ENCODE measurements around the gene DCHS1. TPM values are rescaled to one million over a fixed set of nuclear protein-coding genes. Genes with fewer than 3 reads are reported as not detected.

Gene DCHS1
- total and polyA plus RNA-seq, 5 donors from 2014 or later: 0.49 to 2.4 (median 1.1) TPM

DNA sequence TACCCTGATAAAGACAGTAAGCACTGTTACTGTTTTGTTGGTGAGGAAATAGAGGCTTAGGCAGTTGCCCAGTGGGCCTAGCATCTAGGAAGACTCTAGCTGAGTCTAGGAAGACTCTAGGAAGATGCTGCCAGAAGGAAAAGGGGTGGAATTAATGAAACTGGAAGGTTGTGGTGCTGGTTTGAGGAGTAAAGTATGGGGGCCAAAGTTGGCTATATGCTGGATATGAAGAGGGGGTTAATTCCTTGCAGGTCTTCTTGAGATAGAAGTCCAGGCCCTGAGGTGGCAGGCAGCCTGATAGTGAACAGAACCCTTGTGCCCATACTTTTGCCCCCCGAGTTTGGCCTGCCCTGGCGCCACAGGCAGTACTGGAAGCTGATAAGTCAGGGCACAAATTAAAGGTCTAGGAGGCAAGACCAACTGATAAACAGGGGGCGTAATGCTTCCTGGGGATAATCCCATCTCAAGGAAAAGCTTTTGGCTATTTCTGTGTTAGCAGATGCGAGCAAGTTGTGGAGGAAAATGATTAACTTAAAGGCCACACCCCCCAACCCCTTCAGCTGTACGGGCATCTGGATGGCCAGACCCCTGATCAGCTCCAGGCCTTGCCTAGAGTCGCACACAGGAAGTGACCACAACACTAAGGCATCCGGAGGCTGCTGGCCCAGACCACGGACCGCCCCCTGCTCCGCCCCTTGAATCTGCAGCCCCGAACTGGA lies 49.0 kb downstream of the DCHS1 start:
- H3K36me3 ChIP-seq (ENCODE audit: control insufficient read depth, insufficient read depth, low read length): peaks cover 38% of the 10 kb centered on the region
- no peaks in the 10 kb centered on the region for H3K9me3 ChIP-seq (ENCODE audit: control insufficient read depth in 2 of 2, low read length in 2 of 2)
- ATAC-seq (ENCODE audit: low read depth in 2 of 2) (no peak), DNase-seq (peak in 2 of 3 donors; percentile 44 to 58)
- H3K4me3 ChIP-seq (ENCODE audit: low read depth, low read length): peak overlapping the region; percentile 62
- H3K27me3 ChIP-seq (ENCODE audit: control insufficient read depth, insufficient read depth, low read length): no peaks in the 10 kb centered on the region
- peak overlapping the region; percentile 75 for H3K27ac ChIP-seq (ENCODE audit: insufficient read depth, low read length, poor library complexity, severe bottlenecking)
- peaks cover 8 to 43% (median 30%) of the 10 kb centered on the region in 4 donors for H3K4me1 Mint-ChIP-seq
- peak overlapping the region in 3 of 4 donors; percentile 15 to 88 (median 44) for H3K4me3 Mint-ChIP-seq
- H3K4me1 ChIP-seq (ENCODE audit: control insufficient read depth, insufficient read depth, low read length, poor library complexity, severe bottlenecking): peaks cover 80% of the 10 kb centered on the region
- peak overlapping the region; percentile 80 to 98 (median 83) for H3K27ac Mint-ChIP-seq
- no peaks in the 10 kb centered on the region for H3K9me3 Mint-ChIP-seq
- peaks cover 24% of the 10 kb centered on the region for H3K36me3 Mint-ChIP-seq
- no peaks in the 10 kb centered on the region for H3K27me3 Mint-ChIP-seq

- DNase-seq (no peak), ATAC-seq (ENCODE audit: low read depth in 2 of 2) (no peak)
- Histone ChIP-seq H3K27ac (ENCODE audit: insufficient read depth, low read length, poor library complexity, severe bottlenecking) (peak overlapping the region; percentile 75), H3K4me3 (ENCODE audit: low read depth, low read length) (peak overlapping the region; percentile 89), H3K9me3 (ENCODE audit: control insufficient read depth in 2 of 2, low read length in 2 of 2) (no peaks in the 10 kb centered on the region), H3K36me3 (ENCODE audit: control insufficient read depth, insufficient read depth, low read length) (peaks cover 43% of the 10 kb centered on the region), H3K27me3 (ENCODE audit: control insufficient read depth, insufficient read depth, low read length) (no peaks in the 10 kb centered on the region), H3K4me1 (ENCODE audit: control insufficient read depth, insufficient read depth, low read length, poor library complexity, severe bottlenecking) (peaks cover 71% of the 10 kb centered on the region)
- H3K4me3 Mint-ChIP-seq: no peak overlapping the region
- H3K4me1 Mint-ChIP-seq: peaks cover 8 to 36% (median 14%) of the 10 kb centered on the region in 4 donors
- no peaks in the 10 kb centered on the region for H3K9me3 Mint-ChIP-seq
- peaks cover 11% of the 10 kb centered on the region for H3K36me3 Mint-ChIP-seq
- no peaks in the 10 kb centered on the region for H3K27me3 Mint-ChIP-seq
- no peak overlapping the region for H3K27ac Mint-ChIP-seq
These were observed 50.8 kb downstream of the DCHS1 start for GRCh38 chr11:6604790-6605189.

GRCh38 chr11:6604081-6604626 lies 51.5 kb downstream of the DCHS1 start:
- peaks cover 11% of the 10 kb centered on the region for H3K36me3 Mint-ChIP-seq
- Histone ChIP-seq H3K4me1 (ENCODE audit: control insufficient read depth, insufficient read depth, low read length, poor library complexity, severe bottlenecking) (peaks cover 71% of the 10 kb centered on the region), H3K27me3 (ENCODE audit: control insufficient read depth, insufficient read depth, low read length) (no peaks in the 10 kb centered on the region), H3K36me3 (ENCODE audit: control insufficient read depth, insufficient read depth, low read length) (peaks cover 43% of the 10 kb centered on the region), H3K9me3 (ENCODE audit: control insufficient read depth in 2 of 2, low read length in 2 of 2) (no peaks in the 10 kb centered on the region), H3K4me3 (ENCODE audit: low read depth, low read length) (peak overlapping the region; percentile 89), H3K27ac (ENCODE audit: insufficient read depth, low read length, poor library complexity, severe bottlenecking) (peak overlapping the region; percentile 73)
- H3K4me3 Mint-ChIP-seq: no peak overlapping the region
- peak; percentile 32 to 75 (median 68) for DNase-seq
- H3K27ac Mint-ChIP-seq: no peak overlapping the region
- H3K27me3 Mint-ChIP-seq: no peaks in the 10 kb centered on the region
- peak; percentile 71 to 72 for ATAC-seq (ENCODE audit: low read depth in 2 of 2)
- peaks cover 8 to 39% (median 14%) of the 10 kb centered on the region in 4 donors for H3K4me1 Mint-ChIP-seq
- no peaks in the 10 kb centered on the region for H3K9me3 Mint-ChIP-seq

DNA sequence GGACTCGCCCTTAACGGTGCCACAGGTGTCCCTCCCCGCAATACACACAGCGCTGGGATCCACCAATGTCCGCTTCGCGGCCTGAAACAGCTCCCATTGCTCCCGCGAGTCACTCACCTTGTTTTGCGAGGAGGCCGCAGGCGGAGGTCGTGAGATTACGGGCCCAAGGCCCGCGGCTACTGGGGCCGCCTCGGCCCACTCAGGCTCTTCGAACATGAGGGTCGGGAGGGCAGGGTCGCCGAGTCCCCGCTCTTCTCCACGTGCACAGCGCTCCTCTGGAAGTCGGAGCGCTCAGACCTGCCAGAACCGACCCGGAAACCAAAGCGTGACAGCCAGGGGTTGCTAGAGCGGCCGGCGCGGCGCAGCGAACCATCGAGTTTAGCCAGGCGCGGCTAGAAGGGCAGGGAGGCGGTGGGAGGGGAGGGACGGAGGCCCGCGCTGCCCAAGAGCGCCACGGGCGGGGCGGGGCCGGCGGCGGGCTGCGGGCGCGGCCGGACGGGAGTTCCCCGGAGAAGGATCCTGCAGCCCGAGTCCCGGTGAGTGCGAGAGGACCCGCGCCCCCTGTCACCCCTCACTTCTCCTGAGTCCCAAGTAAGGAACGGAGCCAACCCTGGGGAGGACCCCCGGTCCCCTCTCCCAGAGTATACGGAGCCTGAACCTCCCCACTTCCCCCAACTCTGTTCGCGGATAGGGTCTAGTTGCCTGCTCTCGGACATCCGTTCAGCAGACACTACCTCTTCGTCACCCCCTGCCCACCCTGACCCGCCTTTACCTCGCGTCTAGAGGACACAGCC lies 52.1 kb downstream of the DCHS1 start, which contains the start of the genes ILK and RRP8:
ILK (plus strand) TSS at position 488 of the 794 bp plus-strand sequence. CDS start 498 bp downstream, outside the sequence.
RRP8 (minus strand) TSS at position 330 of the 794 bp plus-strand sequence; CDS start at position 216, 114 bp downstream.
- Histone ChIP-seq H3K36me3 (ENCODE audit: control insufficient read depth, insufficient read depth, low read length) (peaks cover 43% of the 10 kb centered on the region), H3K4me1 (ENCODE audit: control insufficient read depth, insufficient read depth, low read length, poor library complexity, severe bottlenecking) (peaks cover 65% of the 10 kb centered on the region), H3K27ac (ENCODE audit: insufficient read depth, low read length, poor library complexity, severe bottlenecking) (peak within 1 kb of the TSS; percentile 73), H3K9me3 (ENCODE audit: control insufficient read depth in 2 of 2, low read length in 2 of 2) (no peaks in the 10 kb centered on the region), H3K4me3 (ENCODE audit: low read depth, low read length) (peak within 1 kb of the TSS; percentile 91), H3K27me3 (ENCODE audit: control insufficient read depth, insufficient read depth, low read length) (no peaks in the 10 kb centered on the region)
- no peaks in the 10 kb centered on the region for H3K9me3 Mint-ChIP-seq
- peak within 1 kb of the TSS in 1 of 3 donors; percentile 82 for H3K27ac Mint-ChIP-seq
- peaks cover 8 to 42% (median 16%) of the 10 kb centered on the region in 4 donors for H3K4me1 Mint-ChIP-seq
- DNase-seq: peak; percentile 79 to 92 (median 83)
- no peaks in the 10 kb centered on the region for H3K27me3 Mint-ChIP-seq
- H3K36me3 Mint-ChIP-seq: peaks cover 16% of the 10 kb centered on the region
- peak; percentile 87 to 89 for ATAC-seq (ENCODE audit: low read depth in 2 of 2)
- H3K4me3 Mint-ChIP-seq: no peak within 1 kb of the TSS

- peaks cover 21% of the 10 kb centered on the region for H3K36me3 Mint-ChIP-seq
These were observed 53.3 kb downstream of the DCHS1 start for GRCh38 chr11:6602096-6602940.

DNA sequence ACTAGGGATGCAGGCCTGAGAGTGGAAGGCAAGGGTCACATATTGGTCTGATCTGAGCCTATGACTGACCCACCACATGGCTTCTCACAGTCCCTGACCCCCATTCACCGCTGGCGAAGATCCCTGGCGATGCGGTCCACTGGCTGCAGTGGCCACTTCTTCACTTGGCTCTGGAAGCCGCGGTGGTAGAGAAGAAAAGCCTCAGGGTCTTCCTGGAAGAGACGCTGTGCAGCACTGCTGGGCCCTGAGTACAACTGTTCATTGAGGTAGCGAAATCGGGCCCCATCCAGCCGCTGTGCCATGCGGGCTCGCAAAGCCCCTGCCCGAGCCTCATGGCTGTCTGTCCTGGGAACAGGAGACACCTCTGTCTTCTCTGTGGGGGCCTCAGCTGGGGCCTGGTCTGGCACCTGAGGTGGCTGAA lies 54.6 kb downstream of the DCHS1 start:
- DNase-seq (no peak), ATAC-seq (ENCODE audit: low read depth in 2 of 2) (no peak)
- no peaks in the 10 kb centered on the region for H3K9me3 ChIP-seq (ENCODE audit: control insufficient read depth in 2 of 2, low read length in 2 of 2)
- Mint-ChIP-seq H3K4me1 (peaks cover 11 to 32% (median 18%) of the 10 kb centered on the region in 4 donors), H3K9me3 (no peaks in the 10 kb centered on the region), H3K36me3 (peaks cover 23% of the 10 kb centered on the region), H3K27ac (no peak overlapping the region), H3K4me3 (no peak overlapping the region), H3K27me3 (no peaks in the 10 kb centered on the region)
- peaks cover 47% of the 10 kb centered on the region for H3K36me3 ChIP-seq (ENCODE audit: control insufficient read depth, insufficient read depth, low read length)
- no peak overlapping the region for H3K27ac ChIP-seq (ENCODE audit: insufficient read depth, low read length, poor library complexity, severe bottlenecking)
- H3K4me3 ChIP-seq (ENCODE audit: low read depth, low read length): no peak overlapping the region
- no peaks in the 10 kb centered on the region for H3K27me3 ChIP-seq (ENCODE audit: control insufficient read depth, insufficient read depth, low read length)
- peaks cover 42% of the 10 kb centered on the region for H3K4me1 ChIP-seq (ENCODE audit: control insufficient read depth, insufficient read depth, low read length, poor library complexity, severe bottlenecking)

More at GRCh38 chr11:6602096-6602940, 53.3 kb downstream of the DCHS1 start:
- Mint-ChIP-seq H3K9me3 (no peaks in the 10 kb centered on the region), H3K27ac (peak overlapping the region in 1 of 3 donors; percentile 82), H3K27me3 (no peaks in the 10 kb centered on the region), H3K4me3 (no peak overlapping the region), H3K4me1 (peaks cover 15 to 38% (median 18%) of the 10 kb centered on the region in 4 donors)
- peak overlapping the region; percentile 73 for H3K27ac ChIP-seq (ENCODE audit: insufficient read depth, low read length, poor library complexity, severe bottlenecking)
- H3K36me3 ChIP-seq (ENCODE audit: control insufficient read depth, insufficient read depth, low read length): peaks cover 39% of the 10 kb centered on the region
- no peaks in the 10 kb centered on the region for H3K27me3 ChIP-seq (ENCODE audit: control insufficient read depth, insufficient read depth, low read length)
- H3K9me3 ChIP-seq (ENCODE audit: control insufficient read depth in 2 of 2, low read length in 2 of 2): no peaks in the 10 kb centered on the region
- DNase-seq: no peak
- peaks cover 55% of the 10 kb centered on the region for H3K4me1 ChIP-seq (ENCODE audit: control insufficient read depth, insufficient read depth, low read length, poor library complexity, severe bottlenecking)
- ATAC-seq (ENCODE audit: low read depth in 2 of 2): no peak
- H3K4me3 ChIP-seq (ENCODE audit: low read depth, low read length): peak overlapping the region; percentile 91

Measured in CD4-positive, CD25-positive, alpha-beta regulatory T cell (primary cell).